Activated CD4-positive, alpha-beta T cell treated with anti-CD3 and anti-CD28 coated beads, Interleukin-2, amount 50 U/mL, for 24 hours (primary cell): Measurements from ENCODE around the gene ACBD4.

Source experiments
- DNase-seq, 2 donors: peaks; one replicate each; pipeline ENCODE4 v3.0.0-alpha.2; 2020; ENCODE audit warnings: low read depth in 1 of 2, low spot score in 1 of 2

Gene ACBD4

DNA sequence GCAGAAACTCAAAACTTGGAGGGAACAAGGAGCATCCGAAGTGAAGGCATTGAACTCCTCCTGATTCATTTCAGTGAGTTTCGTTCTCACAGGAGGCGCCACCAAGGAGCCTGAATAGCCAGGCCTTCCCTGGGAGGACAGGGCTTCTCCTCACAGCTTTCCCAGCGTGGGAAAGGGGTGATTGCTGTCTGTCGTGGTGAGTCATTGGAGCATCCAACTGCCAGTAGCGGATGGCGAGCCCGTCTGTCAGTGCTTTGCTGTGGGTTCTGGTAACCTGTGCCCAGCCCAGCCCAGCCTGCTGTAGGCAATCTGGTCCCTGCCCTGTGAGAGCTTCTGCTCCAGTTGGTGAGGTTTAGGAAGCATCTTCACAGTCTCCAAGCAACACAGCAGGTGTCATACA lies 31.5 kb upstream of the ACBD4 start:
- DNase-seq, result no peak

DNA sequence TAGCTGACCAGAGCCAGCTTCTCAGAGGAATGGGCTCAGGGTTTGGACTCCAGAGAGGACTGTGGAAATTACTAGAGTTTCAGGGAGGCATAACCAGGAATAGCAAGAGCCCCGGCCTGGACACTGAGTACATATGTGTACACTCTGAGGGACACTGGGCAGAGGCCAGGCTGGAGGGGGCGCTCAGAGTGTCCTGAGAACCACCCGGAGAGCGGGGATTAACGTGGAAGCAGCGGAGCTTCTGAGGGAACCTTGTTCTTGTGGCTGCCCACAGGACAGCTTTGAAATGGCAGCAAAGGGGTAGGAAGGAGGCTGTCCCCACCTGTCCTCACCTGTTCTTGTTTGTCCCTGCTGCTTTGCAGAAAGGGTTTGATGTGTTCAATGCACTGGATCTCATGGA lies 31.0 kb upstream of the ACBD4 start:
- no peak for DNase-seq

- DNase-seq, result no peak
These were observed 30.4 kb upstream of the ACBD4 start for GRCh38 chr17:45104907-45105624.

DNA sequence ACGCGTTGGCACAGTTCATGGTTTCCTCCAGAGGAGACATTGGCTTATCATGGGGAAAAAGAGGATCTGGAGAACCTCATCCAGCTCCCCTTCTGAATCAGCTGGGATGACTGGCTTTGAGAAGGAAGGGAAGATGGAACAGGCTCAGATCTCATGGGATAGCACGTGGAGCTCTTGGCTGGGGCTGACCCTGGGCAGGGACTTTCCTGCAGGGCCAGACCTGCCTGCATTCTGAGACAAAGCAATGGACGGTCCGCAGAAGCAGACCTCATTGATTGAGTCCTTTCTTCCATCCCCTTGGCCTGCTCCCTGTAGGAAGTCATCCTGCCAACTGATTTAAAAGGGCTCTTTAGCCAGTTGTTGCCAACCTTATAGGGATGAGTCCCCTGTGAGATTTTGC lies 29.4 kb upstream of the ACBD4 start:
- no peak for DNase-seq

- DNase-seq, result no peak
These were observed 28.9 kb upstream of the ACBD4 start for GRCh38 chr17:45106582-45106981.

GRCh38 chr17:45107293-45108010 lies 28.0 kb upstream of the ACBD4 start:
- DNase-seq, result no peak

DNA sequence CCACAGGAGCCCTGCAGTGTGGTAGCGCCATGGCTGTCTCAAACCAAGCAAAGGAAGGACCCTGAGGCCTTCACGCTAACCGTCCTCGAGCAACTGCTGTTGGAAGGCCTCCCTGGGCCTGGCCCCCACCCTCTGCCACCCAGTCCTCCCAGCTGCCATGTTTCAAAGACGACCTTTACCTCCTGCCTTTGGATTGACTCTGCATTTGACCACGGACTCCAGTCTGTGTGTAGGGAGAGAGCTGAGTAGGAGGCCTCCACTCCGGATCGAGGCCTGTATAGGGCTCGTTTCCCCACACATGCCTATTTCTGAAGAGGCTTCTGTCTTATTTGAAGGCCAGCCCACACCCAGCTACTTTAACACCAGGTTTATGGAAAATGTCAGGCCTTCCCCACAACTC lies 27.4 kb upstream of the ACBD4 start:
- DNase-seq, result no peak

- DNase-seq, result no peak
These were observed 26.6 kb upstream of the ACBD4 start for GRCh38 chr17:45108595-45109521.

- DNase-seq, result no peak
These were observed 24.5 kb upstream of the ACBD4 start for GRCh38 chr17:45110676-45111611.

DNA sequence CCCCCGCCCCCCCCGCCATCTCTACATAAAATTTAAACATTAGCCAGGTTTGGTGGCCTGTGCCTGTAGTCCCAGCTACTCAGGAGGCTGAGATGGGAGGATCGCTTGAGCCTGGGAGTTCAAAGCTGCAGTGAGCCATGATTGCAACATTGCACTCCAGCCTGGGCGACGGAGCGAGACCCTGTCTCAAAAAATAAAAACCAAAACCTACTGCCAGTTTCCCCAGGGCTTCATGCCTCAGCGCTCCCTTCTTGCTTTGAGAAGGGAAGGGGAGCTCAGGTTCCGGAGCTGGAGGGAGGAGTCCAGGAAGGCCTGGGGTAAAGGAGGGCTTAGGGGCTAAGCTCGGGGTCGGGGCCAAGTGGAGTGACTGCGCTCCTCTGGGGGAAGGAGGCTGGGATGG lies 23.6 kb upstream of the ACBD4 start:
- no peak for DNase-seq

DNA sequence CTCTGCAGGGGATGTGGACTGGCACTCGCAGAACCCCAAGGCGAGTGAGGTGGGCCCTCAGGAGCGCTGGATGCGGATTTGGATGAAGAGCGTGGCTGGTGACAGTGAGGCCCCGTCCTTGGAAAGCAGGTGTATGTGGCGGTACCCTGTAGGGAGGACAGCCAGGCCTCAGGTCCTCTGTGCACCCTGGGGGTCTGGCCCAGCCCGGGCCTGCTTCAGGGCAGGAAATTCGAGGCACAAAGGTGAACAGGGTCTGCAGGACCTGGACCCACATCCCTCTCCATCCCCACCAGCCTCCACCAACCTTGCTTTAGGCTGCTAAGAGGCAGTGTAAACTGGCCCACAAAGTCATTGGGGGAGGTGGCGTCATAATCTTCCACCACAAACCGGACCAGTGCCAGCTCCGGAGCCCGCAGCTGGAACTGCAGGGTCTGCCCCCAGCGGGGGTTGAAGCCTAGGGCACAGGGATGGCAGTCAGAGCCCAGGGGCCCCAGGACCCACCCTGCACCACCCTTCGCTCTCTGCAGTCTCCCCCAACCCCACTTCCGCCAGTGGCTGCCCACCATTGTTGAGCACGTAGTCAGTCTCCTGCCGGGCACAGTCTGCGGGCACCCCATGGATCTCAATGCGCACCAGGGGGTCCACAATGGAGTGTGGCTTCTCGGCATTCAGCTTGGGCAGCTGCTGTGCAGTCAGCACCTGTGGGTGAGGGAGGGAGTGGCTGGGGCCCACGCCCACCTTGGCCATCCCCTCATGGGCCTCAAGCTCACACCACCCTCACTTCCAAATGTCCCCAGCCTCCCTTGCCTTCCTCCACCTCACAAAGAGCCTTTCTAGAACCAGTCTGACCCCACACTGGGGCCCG lies 22.7 kb upstream of the ACBD4 start:
- no peak for DNase-seq

- no peak for DNase-seq
These were observed 22.1 kb upstream of the ACBD4 start for GRCh38 chr17:45113424-45113754.

DNA sequence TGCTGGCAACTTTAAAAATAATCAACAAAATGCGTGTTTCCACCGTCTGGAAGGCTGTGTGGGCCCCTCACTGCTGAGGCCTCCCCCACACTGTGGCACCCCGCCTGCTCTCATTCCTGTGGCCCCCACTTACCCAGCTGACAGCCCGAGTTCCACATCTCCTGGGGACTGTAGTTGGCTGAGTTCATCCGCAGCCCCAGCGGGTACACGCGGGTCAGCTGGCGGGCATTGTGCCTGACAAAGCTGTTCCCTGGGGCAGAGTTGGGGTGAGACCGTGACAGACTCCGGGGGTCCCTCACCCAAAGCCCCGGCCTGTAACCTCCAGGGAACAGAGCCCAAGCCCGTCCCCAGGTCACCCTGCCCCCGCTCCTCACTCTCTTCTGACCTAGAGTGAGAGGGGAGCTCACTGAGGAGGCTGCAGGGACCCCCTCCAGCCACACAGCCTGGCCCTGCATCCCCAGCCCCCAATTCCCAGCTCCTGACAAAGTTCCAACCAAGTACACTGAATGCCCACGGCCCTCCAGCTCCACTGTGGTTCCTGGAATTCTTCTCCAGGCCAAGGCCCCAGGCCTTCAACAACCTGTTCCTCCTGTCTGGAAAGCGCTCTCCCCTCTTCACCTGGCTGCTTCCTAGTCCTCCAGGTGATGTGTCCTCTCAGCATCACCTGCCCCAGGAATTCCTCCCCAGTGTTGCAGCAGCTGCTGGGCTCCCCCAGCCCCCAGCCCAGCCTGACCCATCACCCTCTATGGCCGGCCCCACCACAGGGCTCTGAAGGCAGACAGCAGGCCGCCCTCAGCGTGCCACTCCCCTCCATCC lies 21.2 kb upstream of the ACBD4 start:
- no peak for DNase-seq

- DNase-seq, result no peak
These were observed 20.4 kb upstream of the ACBD4 start for GRCh38 chr17:45115015-45115625.

DNA sequence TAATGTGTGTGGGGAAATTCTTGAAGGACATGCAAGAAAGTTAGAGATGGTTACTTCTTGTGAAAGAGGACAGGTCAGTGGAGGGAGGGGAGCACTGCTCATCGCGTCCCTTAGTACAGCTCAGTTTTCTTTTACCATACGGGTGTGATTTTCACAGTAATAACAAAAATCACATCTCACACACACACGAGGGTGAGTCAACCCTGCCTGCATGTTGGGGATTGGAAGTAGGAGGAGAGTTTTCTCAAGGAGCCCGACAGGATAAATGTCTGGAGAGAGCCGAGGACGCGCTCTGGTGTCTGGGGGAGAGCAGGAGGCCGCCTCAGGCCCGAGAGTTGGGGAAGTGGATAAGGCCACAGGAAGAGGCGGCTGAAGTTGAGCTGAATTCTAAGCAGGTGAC lies 19.6 kb upstream of the ACBD4 start:
- DNase-seq, result no peak

DNA sequence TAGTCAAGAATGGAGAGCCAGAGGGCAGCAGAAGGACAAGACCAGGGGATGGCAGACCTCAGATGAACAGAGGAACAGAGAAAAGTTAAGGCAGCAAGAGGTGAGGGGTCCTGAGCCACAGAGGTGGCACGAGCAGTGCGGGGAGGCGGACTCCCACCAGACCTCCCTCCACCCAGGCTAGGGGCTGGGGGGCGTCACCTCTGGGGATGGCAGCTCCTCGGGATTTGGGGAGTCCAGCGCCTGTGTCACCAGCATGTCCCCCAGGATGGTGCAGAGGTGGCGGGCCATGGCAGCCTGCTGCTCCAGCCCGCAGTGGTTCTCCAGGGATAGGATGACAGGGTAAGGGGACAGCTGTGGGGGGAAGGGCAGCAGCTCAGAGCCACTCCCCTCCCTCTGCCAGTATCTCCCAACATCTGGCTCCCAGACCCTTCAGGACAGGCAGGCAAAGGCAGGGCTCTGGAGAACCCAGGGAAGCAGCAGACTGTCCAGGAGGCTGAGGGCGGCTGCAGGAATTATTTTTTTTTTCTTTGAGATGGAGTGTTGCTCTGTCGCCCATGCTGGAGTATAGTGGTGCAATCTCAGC lies 19.0 kb upstream of the ACBD4 start:
- DNase-seq, result no peak

- DNase-seq, result no peak
These were observed 18.2 kb upstream of the ACBD4 start for GRCh38 chr17:45117334-45117733.
